ENCODE data around the gene ZNF575.

DNA sequence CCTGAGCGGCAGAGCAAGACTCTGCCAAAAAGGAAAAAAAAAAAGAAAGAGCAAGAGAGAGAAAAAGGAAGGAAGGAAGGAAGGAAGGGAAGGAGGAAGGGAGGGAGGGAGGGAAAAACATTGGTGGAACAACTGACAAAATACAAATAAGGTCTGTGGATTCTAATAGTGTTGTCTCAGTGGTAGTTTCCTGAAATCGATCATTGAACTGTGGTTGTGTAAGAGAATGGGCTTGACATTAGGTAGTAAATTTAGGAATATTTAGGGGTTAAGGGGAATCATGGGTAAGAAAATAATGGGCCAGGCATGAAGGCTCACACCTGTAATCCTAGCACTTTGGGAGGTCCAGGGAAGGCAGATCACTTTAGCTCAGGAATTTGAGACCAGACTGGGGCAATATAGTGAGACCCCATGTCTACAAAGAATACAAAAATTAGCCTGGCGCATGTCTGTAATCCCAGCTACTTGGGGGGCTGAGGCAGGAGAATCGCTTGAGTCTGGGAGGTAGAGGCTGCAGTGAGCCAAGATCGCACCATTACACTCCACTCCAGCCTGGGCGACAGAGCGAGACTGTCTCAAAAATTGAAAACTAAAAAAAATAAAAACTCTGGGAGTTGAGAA lies 42.9 kb upstream of the ZNF575 start:
- TF ChIP-seq CTCF (IDR thresholded peaks at IDR 0.05; ENCODE audit: poor library complexity) = no peak
- TF ChIP-seq EZH2 (IDR thresholded peaks at IDR 0.05; ENCODE audit: borderline replicate concordance) = no peak
- no peak for TF ChIP-seq EZH2phosphoT487 (IDR thresholded peaks at IDR 0.05; ENCODE audit: low read depth, severe bottlenecking, unreplicated experiment)
